ENCODE results near the gene SLC39A11. TPM values are rescaled to one million over a fixed set of nuclear protein-coding genes. Genes with fewer than 3 reads are reported as not detected.

SLC39A11 gene
- total RNA-seq, 1 donor = 15.8 TPM

GRCh38 chr17:72602517-72603419, 489.7 kb downstream of the SLC39A11 start:
- peak; percentile 40 for DNase-seq (ENCODE audit: low read depth)
- TF ChIP-seq, protein P1, sequence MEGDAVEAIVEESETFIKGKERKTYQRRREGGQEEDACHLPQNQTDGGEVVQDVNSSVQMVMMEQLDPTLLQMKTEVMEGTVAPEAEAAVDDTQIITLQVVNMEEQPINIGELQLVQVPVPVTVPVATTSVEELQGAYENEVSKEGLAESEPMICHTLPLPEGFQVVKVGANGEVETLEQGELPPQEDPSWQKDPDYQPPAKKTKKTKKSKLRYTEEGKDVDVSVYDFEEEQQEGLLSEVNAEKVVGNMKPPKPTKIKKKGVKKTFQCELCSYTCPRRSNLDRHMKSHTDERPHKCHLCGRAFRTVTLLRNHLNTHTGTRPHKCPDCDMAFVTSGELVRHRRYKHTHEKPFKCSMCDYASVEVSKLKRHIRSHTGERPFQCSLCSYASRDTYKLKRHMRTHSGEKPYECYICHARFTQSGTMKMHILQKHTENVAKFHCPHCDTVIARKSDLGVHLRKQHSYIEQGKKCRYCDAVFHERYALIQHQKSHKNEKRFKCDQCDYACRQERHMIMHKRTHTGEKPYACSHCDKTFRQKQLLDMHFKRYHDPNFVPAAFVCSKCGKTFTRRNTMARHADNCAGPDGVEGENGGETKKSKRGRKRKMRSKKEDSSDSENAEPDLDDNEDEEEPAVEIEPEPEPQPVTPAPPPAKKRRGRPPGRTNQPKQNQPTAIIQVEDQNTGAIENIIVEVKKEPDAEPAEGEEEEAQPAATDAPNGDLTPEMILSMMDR (IDR thresholded peaks at IDR 0.05; ENCODE audit: insufficient read depth, low read length) = peak; percentile 36
- no peak overlapping the region for H3K4me3 ChIP-seq (ENCODE audit: low read depth, low read length)

- H3K4me3 ChIP-seq (ENCODE audit: low read depth, low read length) = no peak overlapping the region
- peak; percentile 54 for DNase-seq (ENCODE audit: low read depth)
- TF ChIP-seq, protein P1 (IDR thresholded peaks at IDR 0.05; ENCODE audit: insufficient read depth, low read length) = no peak
Observed at GRCh38 chr17:72600934-72601333, 491.6 kb downstream of the SLC39A11 start.

- DNase-seq (ENCODE audit: low read depth) = no peak
- TF ChIP-seq, protein P1 (IDR thresholded peaks at IDR 0.05; ENCODE audit: insufficient read depth, low read length) = no peak
- no peak overlapping the region for H3K4me3 ChIP-seq (ENCODE audit: low read depth, low read length)
Observed at GRCh38 chr17:72599891-72600290, 492.6 kb downstream of the SLC39A11 start.

- TF ChIP-seq, protein P1 (IDR thresholded peaks at IDR 0.05; ENCODE audit: insufficient read depth, low read length) = no peak
- no peak for DNase-seq (ENCODE audit: low read depth)
Observed at GRCh38 chr17:72598695-72599094, 493.8 kb downstream of the SLC39A11 start.

DNA sequence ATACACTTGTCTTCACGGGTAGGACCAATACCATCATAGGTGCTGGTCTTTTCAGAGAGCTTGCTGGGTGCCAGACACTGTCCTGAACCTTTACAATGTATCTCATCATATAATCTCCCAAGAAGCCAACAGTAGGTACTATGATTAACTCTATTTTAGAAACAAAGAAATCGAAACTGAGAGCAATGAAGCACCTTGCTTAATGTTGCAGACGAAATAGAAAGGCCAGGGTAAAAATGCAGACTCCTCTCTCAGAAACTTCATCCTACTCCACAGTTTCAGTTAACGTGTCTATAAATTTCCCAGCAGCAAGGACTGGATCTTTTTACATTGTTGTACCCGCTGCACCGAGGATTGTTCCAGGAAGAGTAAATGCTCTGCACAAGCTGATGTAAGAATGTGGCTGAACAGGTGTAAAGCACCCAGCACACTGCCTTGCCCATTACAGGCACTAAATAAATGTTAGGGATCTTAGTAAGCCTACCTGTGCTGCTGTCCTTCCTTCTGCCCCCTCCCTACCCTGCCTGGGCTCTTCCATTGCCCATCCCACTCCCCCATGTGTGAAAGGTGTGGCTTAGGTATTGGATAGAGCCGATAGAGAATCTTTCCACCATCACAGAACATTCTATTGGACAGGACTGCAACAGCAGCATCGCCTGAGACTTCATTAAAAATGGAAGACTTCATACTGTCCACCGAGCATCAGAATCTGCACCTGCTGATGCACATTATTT, 495.0 kb downstream of the SLC39A11 start:
- TF ChIP-seq, protein P1 (IDR thresholded peaks at IDR 0.05; ENCODE audit: insufficient read depth, low read length) = no peak
- no peak overlapping the region for H3K4me3 ChIP-seq (ENCODE audit: low read depth, low read length)
- no peak for DNase-seq (ENCODE audit: low read depth)

More at GRCh38 chr17:72598695-72599094, 493.8 kb downstream of the SLC39A11 start:
- no peak overlapping the region for H3K4me3 ChIP-seq (ENCODE audit: low read depth, low read length)

Small RNA genes within 50 kb of the gene (small RNA-seq; reads per million reads assigned to genes)
- not detected for gene RF00422

Other genes with a start within 250 kb of the SLC39A11 start
- gene SSTR2, start 72.3 kb upstream of the SLC39A11 start, total RNA-seq (ENCODE audit: low replicate concordance) = 2.9 TPM in 1 of 2 replicates, not detected in the other
- gene COG1, start 100.4 kb upstream of the SLC39A11 start, total RNA-seq (ENCODE audit: low replicate concordance) = 9.1 and 28.1 TPM in 2 replicates
- gene CPSF4L, start 169.2 kb upstream of the SLC39A11 start, total RNA-seq (ENCODE audit: low replicate concordance) = 1.1 TPM in 1 of 2 replicates, not detected in the other
- 35.5 and 41.8 TPM in 2 replicates for gene CDC42EP4, start 219.3 kb upstream of the SLC39A11 start, total RNA-seq (ENCODE audit: low replicate concordance)

Data from fibroblast of the aortic adventitia (primary cell).